SK-N-SH (cell line): ENCODE results near the gene SCN4B. TPM values are rescaled to one million over a fixed set of nuclear protein-coding genes. Genes with fewer than 3 reads are reported as not detected.

Experiments
- CTCF ChIA-PET: fragments of 300-600, 350-600 bp; formaldehyde crosslinking; extraction: SDS; loops from one replicate; lab custom pipeline; 2021; lab: Yijun Ruan, JAX
- POLR2A ChIA-PET: fragments of 350-600 bp; sonication (Branson Sonifier 250); formaldehyde crosslinking; extraction: SDS; loops from one replicate; lab custom pipeline; 2020; ENCODE audit warnings: antibody characterized with exemption, inconsistent platforms; lab: Yijun Ruan, JAX
- DNase-seq: peaks from one replicate; pipeline ENCODE4 v3.0.0; 2012
- H2AFZ ChIP-seq: fragments of 200-600 bp; sonication (generic); 2 replicates; pipeline ENCODE4 v1.8.1; 2016; ENCODE audit warnings: antibody characterized with exemption, mild to moderate bottlenecking, low read depth
- H3F3A ChIP-seq: fragments of 200-600 bp; sonication (generic); replicated peaks from 2 replicates; pipeline ENCODE3; 2016; ENCODE audit warnings: antibody characterized with exemption, mild to moderate bottlenecking; ENCODE audit not compliant: insufficient read depth
- H3K27ac ChIP-seq, 2 experiments: fragments of 200-500 bp in 1 of 2; fragments of 200-600 bp in 1 of 2; sonication (Bioruptor generic) in 1 of 2; sonication (generic), shearing (Covaris generic) in 1 of 2; 2 replicates each; pipeline versions ENCODE4 v1.5.1 to v1.6.1; 2014 to 2016; ENCODE audit warnings: low read depth in 2 of 2, inconsistent platforms in 1 of 2, low read length in 1 of 2, mild to moderate bottlenecking in 1 of 2, mixed read lengths in 1 of 2
- H3K27me3 ChIP-seq: fragments of 200-600 bp; sonication (generic), shearing (Covaris generic); 2 replicates; pipeline ENCODE4 v1.6.1; 2016; ENCODE audit warnings: mixed run types; ENCODE audit not compliant: insufficient read depth
- H3K36me3 ChIP-seq, 2 experiments: fragments of 200-500 bp in 1 of 2; fragments of 200-600 bp in 1 of 2; sonication (Bioruptor generic) in 1 of 2; sonication (generic) in 1 of 2; replicated peaks in 1 of 2; 2 replicates each; pipeline versions ENCODE3 to v1.5.1; 2014 to 2016; ENCODE audit warnings: low read length in 1 of 2, mild to moderate bottlenecking in 1 of 2; ENCODE audit not compliant: insufficient read depth in 2 of 2, control insufficient read depth in 1 of 2
- H3K4me1 ChIP-seq, 2 experiments: fragments of 200-500 bp in 1 of 2; fragments of 200-600 bp in 1 of 2; sonication (Bioruptor generic) in 1 of 2; sonication (generic), shearing (Covaris generic) in 1 of 2; 2 replicates each; pipeline versions ENCODE4 v1.5.1 to v1.6.1; 2014 to 2016; ENCODE audit warnings: low read depth in 1 of 2, low read length in 1 of 2, mixed run types in 1 of 2; ENCODE audit not compliant: insufficient read depth in 2 of 2, control insufficient read depth in 1 of 2
- H3K4me2 ChIP-seq: fragments of 200-600 bp; sonication (generic), shearing (Covaris generic); 2 replicates; pipeline ENCODE4 v1.6.1; 2017; ENCODE audit warnings: mixed run types
- H3K4me3 ChIP-seq, 2 experiments: fragments of 200-500 bp in 1 of 2; fragments of 200-600 bp in 1 of 2; sonication (Bioruptor generic) in 1 of 2; sonication (generic), shearing (Covaris generic) in 1 of 2; 2 replicates each; pipeline versions ENCODE4 v1.5.1 to v1.8.1; 2014 to 2016; ENCODE audit warnings: low read depth in 2 of 2, inconsistent platforms in 1 of 2, low read length in 1 of 2, mild to moderate bottlenecking in 1 of 2, mixed read lengths in 1 of 2, moderate library complexity in 1 of 2
- H3K79me2 ChIP-seq: fragments of 200-600 bp; sonication (generic); 2 replicates; pipeline ENCODE4 v1.8.1; 2017; ENCODE audit warnings: mild to moderate bottlenecking; ENCODE audit not compliant: insufficient read depth
- H3K9ac ChIP-seq: fragments of 200-600 bp; sonication (generic); 2 replicates; pipeline ENCODE4 v1.6.1; 2017; ENCODE audit warnings: mixed run types
- H3K9me2 ChIP-seq: fragments of 200-600 bp; sonication (generic); 2 replicates; pipeline ENCODE4 v1.6.1; 2017; ENCODE audit warnings: mixed run types
- H3K9me3 ChIP-seq: fragments of 200-600 bp; sonication (generic); 2 replicates; pipeline ENCODE4 v1.6.1; 2017; ENCODE audit warnings: mixed run types, mild to moderate bottlenecking, moderate library complexity
- H4K20me1 ChIP-seq: fragments of 200-600 bp; sonication (generic); 2 replicates; pipeline ENCODE4 v1.6.1; 2017; ENCODE audit warnings: mild to moderate bottlenecking, mixed run types; ENCODE audit not compliant: insufficient read depth
- EZH2phosphoT487 ChIP-seq: fragments of 200-600 bp; sonication (generic); IDR thresholded peaks from 2 replicates; pipeline ENCODE4 v1.6.1; 2017; ENCODE audit warnings: low read depth, mixed run types, mild to moderate bottlenecking, antibody characterized with exemption, moderate library complexity, borderline replicate concordance
- FOXJ3 ChIP-seq: sonication (generic); formaldehyde crosslinking; IDR thresholded peaks from 2 replicates; pipeline ENCODE4 v1.5.1; 2020; ENCODE audit warnings: mild to moderate bottlenecking, missing genetic modification reagents
- GABPA ChIP-seq: IDR thresholded peaks from 2 replicates; pipeline ENCODE4 v1.4.0; 2012; ENCODE audit warnings: low read depth, mild to moderate bottlenecking
- JUND ChIP-seq: IDR thresholded peaks from 2 replicates; pipeline ENCODE4 v1.4.0; 2012
- MEF2A ChIP-seq: IDR thresholded peaks from 2 replicates; pipeline ENCODE4 v1.4.0; 2012; ENCODE audit warnings: low read depth, borderline replicate concordance
- NRF1 ChIP-seq: IDR thresholded peaks from 2 replicates; pipeline ENCODE4 v1.6.1; 2012; ENCODE audit warnings: low read depth, mild to moderate bottlenecking, low read length
- POLR2AphosphoS5 ChIP-seq: IDR thresholded peaks from 2 replicates; pipeline ENCODE4 v1.6.1; 2012; ENCODE audit warnings: low read depth, low read length
- RAD21 ChIP-seq: IDR thresholded peaks from 2 replicates; pipeline ENCODE4 v1.6.1; 2012; ENCODE audit warnings: mild to moderate bottlenecking, low read length
- RCOR1 ChIP-seq: fragments of 150-350 bp; IDR thresholded peaks from 2 replicates; pipeline ENCODE4 v1.6.1; 2017; ENCODE audit warnings: antibody characterized with exemption, low read length
- RFX5 ChIP-seq: IDR thresholded peaks from 2 replicates; pipeline ENCODE4 v1.6.1; 2012; ENCODE audit warnings: mild to moderate bottlenecking, improper control_type of control experiment, low read length
- SIN3A ChIP-seq: IDR thresholded peaks from 2 replicates; pipeline ENCODE4 v1.6.1; 2012; ENCODE audit warnings: low read depth, mild to moderate bottlenecking, low read length, moderate library complexity, borderline replicate concordance
- TAF1 ChIP-seq: IDR thresholded peaks from 2 replicates; pipeline ENCODE4 v1.6.1; 2012; ENCODE audit warnings: low read depth, mild to moderate bottlenecking, low read length, moderate library complexity, borderline replicate concordance
- TEAD4 ChIP-seq: IDR thresholded peaks from 2 replicates; pipeline ENCODE4 v1.4.0; 2012; ENCODE audit warnings: mild to moderate bottlenecking, borderline replicate concordance; ENCODE audit not compliant: insufficient read depth
- USF1 ChIP-seq: IDR thresholded peaks from 2 replicates; pipeline ENCODE4 v1.4.0; 2012; ENCODE audit warnings: low read depth, borderline replicate concordance
- USF2 ChIP-seq: fragments of 150-350 bp; IDR thresholded peaks from 2 replicates; pipeline ENCODE4 v1.6.1; 2017; ENCODE audit warnings: antibody characterized with exemption, low read length, low read depth, borderline replicate concordance
- YY1 ChIP-seq: IDR thresholded peaks from 2 replicates; pipeline ENCODE4 v1.4.0; 2012; ENCODE audit warnings: low read depth, mild to moderate bottlenecking
- WGBS: methylation state at CpG from one replicate; pipeline ENCODE4 v1.1.6; 2017; ENCODE audit warnings: low lambda C conversion rate; 5-methylcytosine and 5-hydroxymethylcytosine counted together
- polyA plus RNA-seq, 3 experiments: library from polyadenylated mRNA; depleted of rRNA; stranded (reverse); fragments of >200 nt; gene quantifications; 2 replicates each; pipeline ENCODE4 v1.2.3, GENCODE V29; 2012
- TF ChIP-seq, protein P1 (sequence below): fragments of 200-600 bp; sonication (generic); IDR thresholded peaks from 2 replicates; pipeline ENCODE4 v1.6.1; 2017; ENCODE audit warnings: antibody characterized with exemption, mild to moderate bottlenecking, moderate library complexity
- TF ChIP-seq, protein P2 (sequence below): fragments of 150-350 bp; IDR thresholded peaks from 2 replicates; pipeline ENCODE4 v1.6.1; 2016; ENCODE audit warnings: mild to moderate bottlenecking, low read depth, low read length

SCN4B gene
- polyA plus RNA-seq, 1 of the 3 experiments (the other 2 are of a cell fraction), result 1.2 TPM

DNA sequence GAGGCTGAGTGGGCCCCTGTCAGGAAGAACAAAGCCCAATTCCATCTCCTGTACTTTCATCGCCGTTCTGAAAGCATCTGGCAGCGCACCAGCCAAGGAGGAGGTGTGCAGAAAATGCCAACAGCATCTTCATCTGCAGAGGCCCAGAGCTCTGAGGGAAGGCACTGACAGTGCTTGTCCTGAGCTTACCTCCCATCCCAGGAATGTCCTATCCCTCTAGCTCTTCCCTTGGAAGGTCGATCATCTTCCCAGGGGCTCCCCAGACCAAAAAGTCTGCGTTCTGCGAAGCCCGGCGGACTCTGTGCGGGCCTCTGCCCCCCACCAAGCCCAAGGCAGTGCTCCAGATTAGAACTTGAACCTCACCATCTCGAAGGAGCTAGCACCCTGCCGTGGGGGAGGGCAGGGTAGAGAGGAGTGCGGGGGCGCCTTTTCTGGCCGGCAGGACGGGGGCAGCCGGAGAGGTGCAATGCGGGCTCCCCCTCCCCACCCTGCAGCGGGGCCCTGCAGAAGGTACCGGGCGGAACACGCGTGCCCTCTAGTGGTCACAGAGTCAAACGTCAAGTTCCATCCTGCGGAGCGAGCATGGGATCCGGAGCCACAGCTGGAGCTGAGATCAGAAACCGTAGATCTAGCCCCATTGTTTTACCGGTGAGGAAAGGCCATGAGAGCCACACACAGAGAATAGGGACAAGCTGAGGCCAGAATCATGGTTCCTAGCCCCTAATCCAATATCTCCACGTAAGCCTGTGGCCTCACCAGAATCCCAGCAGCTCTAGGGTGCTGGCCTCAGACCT is 18.8 kb upstream of the SCN4B start (continued):
- no peak for TF ChIP-seq MEF2A
- no peak for TF ChIP-seq GABPA
- TF ChIP-seq, protein P1, sequence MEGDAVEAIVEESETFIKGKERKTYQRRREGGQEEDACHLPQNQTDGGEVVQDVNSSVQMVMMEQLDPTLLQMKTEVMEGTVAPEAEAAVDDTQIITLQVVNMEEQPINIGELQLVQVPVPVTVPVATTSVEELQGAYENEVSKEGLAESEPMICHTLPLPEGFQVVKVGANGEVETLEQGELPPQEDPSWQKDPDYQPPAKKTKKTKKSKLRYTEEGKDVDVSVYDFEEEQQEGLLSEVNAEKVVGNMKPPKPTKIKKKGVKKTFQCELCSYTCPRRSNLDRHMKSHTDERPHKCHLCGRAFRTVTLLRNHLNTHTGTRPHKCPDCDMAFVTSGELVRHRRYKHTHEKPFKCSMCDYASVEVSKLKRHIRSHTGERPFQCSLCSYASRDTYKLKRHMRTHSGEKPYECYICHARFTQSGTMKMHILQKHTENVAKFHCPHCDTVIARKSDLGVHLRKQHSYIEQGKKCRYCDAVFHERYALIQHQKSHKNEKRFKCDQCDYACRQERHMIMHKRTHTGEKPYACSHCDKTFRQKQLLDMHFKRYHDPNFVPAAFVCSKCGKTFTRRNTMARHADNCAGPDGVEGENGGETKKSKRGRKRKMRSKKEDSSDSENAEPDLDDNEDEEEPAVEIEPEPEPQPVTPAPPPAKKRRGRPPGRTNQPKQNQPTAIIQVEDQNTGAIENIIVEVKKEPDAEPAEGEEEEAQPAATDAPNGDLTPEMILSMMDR, result peak; percentile 89
- TF ChIP-seq, all 33 proteins: peak for 3

- Histone ChIP-seq H2AFZ (no peak overlapping the region), H3K9me3 (no peaks in the 10 kb centered on the region), H3K4me1 (peaks cover 0 to 2% of the 10 kb centered on the region in 2 experiments; a peak in 1 of 4 replicates), H4K20me1 (no peaks in the 10 kb centered on the region), H3K27me3 (peaks cover 38% of the 10 kb centered on the region), H3K9me2 (no peaks in the 10 kb centered on the region), H3K4me3 (no peak overlapping the region), H3K79me2 (no peaks in the 10 kb centered on the region), H3K4me2 (no peak overlapping the region), H3K36me3 (no peaks in the 10 kb centered on the region), H3K9ac (no peak overlapping the region), H3K27ac (no peak overlapping the region), H3F3A (no peaks in the 10 kb centered on the region)
- ChIA-PET POLR2A (no interaction called here), CTCF (interaction anchor here (0.7 to 6.3 kb wide), 36 partner anchors 8 to 358 kb away, joined by 3 to 246 read pairs (median 4); partner anchors contain the start of gene SCN4B)
- DNase-seq, result no peak
- WGBS, result 52% methylated on average over 8 of the region's 8 CpGs
- TF ChIP-seq NRF1 (no peak), TAF1 (no peak), USF2 (no peak), JUND (no peak), SIN3A (no peak), YY1 (no peak), TEAD4 (no peak), FOXJ3 (CRISPR knock-in tag) (no peak), EZH2phosphoT487 (no peak), RCOR1 (no peak), RFX5 (no peak), RAD21 (no peak), USF1 (no peak), POLR2AphosphoS5 (no peak)
- TF ChIP-seq, protein P2, sequence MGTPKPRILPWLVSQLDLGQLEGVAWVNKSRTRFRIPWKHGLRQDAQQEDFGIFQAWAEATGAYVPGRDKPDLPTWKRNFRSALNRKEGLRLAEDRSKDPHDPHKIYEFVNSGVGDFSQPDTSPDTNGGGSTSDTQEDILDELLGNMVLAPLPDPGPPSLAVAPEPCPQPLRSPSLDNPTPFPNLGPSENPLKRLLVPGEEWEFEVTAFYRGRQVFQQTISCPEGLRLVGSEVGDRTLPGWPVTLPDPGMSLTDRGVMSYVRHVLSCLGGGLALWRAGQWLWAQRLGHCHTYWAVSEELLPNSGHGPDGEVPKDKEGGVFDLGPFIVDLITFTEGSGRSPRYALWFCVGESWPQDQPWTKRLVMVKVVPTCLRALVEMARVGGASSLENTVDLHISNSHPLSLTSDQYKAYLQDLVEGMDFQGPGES, result no peak
These were observed 18.3 kb upstream of the SCN4B start for GRCh38 chr11:118170882-118171268.
